CD14-positive monocyte (primary cell): Measurements from ENCODE around the gene TBC1D32. TPM values are rescaled to one million over a fixed set of nuclear protein-coding genes. Genes with fewer than 3 reads are reported as not detected.
"Not testable (repeated sequence)": the region's sequence is repeated elsewhere in the genome, so short reads cannot be mapped to it uniquely, and the experiment has no call there.

Source experiments
- DNase-seq, 3 donors: peaks; one replicate each; pipeline ENCODE4 v3.0.0-alpha.2; 2011 to 2022
- H2AFZ ChIP-seq: 2 replicates; pipeline ENCODE4 v1.6.0; 2012; ENCODE audit warnings: mild to moderate bottlenecking, low read depth, low read length, inconsistent platforms; ENCODE audit not compliant: insufficient read depth, poor library complexity, severe bottlenecking
- H3K27ac ChIP-seq, 2 donors: 1 replicate in 1 of 2; 2 replicates in 1 of 2; pipeline ENCODE4 v1.5.1; 2012 to 2013; ENCODE audit warnings: low read length in 2 of 2, control low read depth in 1 of 2, inconsistent platforms in 1 of 2, low read depth in 1 of 2, mild to moderate bottlenecking in 1 of 2
- H3K27me3 ChIP-seq, 2 donors: one replicate each; pipeline versions ENCODE4 v1.6.0 to v1.6.1; 2011 to 2013; ENCODE audit warnings: low read length in 2 of 2; ENCODE audit not compliant: control insufficient read depth in 2 of 2, insufficient read depth in 2 of 2
- H3K36me3 ChIP-seq, 2 donors: replicated peaks in 1 of 2; 1 replicate in 1 of 2; 2 replicates in 1 of 2; pipeline versions ENCODE4 v1.5.1 to v1.6.1; 2012 to 2013; ENCODE audit warnings: low read length in 2 of 2, control low read depth in 1 of 2, inconsistent platforms in 1 of 2, mild to moderate bottlenecking in 1 of 2; ENCODE audit not compliant: insufficient read depth in 2 of 2, control insufficient read depth in 1 of 2
- H3K4me1 ChIP-seq, 2 donors: 1 replicate in 1 of 2; 2 replicates in 1 of 2; pipeline versions ENCODE4 v1.5.1 to v1.6.1; 2012 to 2013; ENCODE audit warnings: low read length in 2 of 2, control low read depth in 1 of 2, inconsistent platforms in 1 of 2, mild to moderate bottlenecking in 1 of 2, moderate library complexity in 1 of 2; ENCODE audit not compliant: insufficient read depth in 2 of 2, control insufficient read depth in 1 of 2
- H3K4me2 ChIP-seq: replicated peaks from 2 replicates; pipeline ENCODE3; 2012; ENCODE audit warnings: low read length, moderate library complexity, mild to moderate bottlenecking; ENCODE audit not compliant: poor library complexity, severe bottlenecking; ENCODE audit errors: extremely low read depth
- H3K4me3 ChIP-seq, 3 experiments: fragments of 200-600 bp in 1 of 3; sonication (generic) in 1 of 3; replicated peaks in 1 of 3; 1 replicate in 2 of 3; 2 replicates in 1 of 3; pipeline ENCODE4 v1.5.1; 2011 to 2013; ENCODE audit warnings: low read length in 3 of 3, mild to moderate bottlenecking in 3 of 3, control low read depth in 2 of 3, low read depth in 2 of 3, inconsistent platforms in 1 of 3, moderate library complexity in 1 of 3
- H3K79me2 ChIP-seq: 2 replicates; pipeline ENCODE4 v1.6.0; 2012; ENCODE audit warnings: mild to moderate bottlenecking, control low read depth, inconsistent platforms, low read length, moderate library complexity; ENCODE audit not compliant: insufficient read depth
- H3K9ac ChIP-seq: 2 replicates; pipeline ENCODE4 v1.6.0; 2017; ENCODE audit warnings: low read length, mild to moderate bottlenecking; ENCODE audit not compliant: insufficient read depth, poor library complexity, severe bottlenecking
- H3K9me3 ChIP-seq, 2 donors: replicated peaks in 1 of 2; 1 replicate in 1 of 2; 2 replicates in 1 of 2; pipeline versions ENCODE4 v1.5.1 to v1.6.1; 2012 to 2013; ENCODE audit warnings: low read length in 2 of 2, control low read depth in 1 of 2; ENCODE audit not compliant: control insufficient read depth in 1 of 2, insufficient read depth in 1 of 2
- H4K20me1 ChIP-seq: 2 replicates; pipeline ENCODE4 v1.6.0; 2012; ENCODE audit warnings: mild to moderate bottlenecking, low read length, control low read depth, moderate library complexity; ENCODE audit not compliant: insufficient read depth
- H3K27ac Mint-ChIP-seq, 7 donors: one replicate each; pipeline ENCODE4 v1.8.0; 2020; ENCODE audit warnings: mild to moderate bottlenecking in 7 of 7, mixed read lengths in 7 of 7, moderate library complexity in 6 of 7, inconsistent platforms in 2 of 7
- H3K27me3 Mint-ChIP-seq, 3 donors: one replicate each; pipeline ENCODE4 v1.8.0; 2021 to 2022; ENCODE audit warnings: low read depth in 3 of 3, mild to moderate bottlenecking in 3 of 3, mixed read lengths in 3 of 3, moderate library complexity in 3 of 3, inconsistent platforms in 1 of 3
- H3K36me3 Mint-ChIP-seq, 2 donors: one replicate each; pipeline ENCODE4 v1.8.0; 2020; ENCODE audit warnings: mixed read lengths in 2 of 2, inconsistent platforms in 1 of 2, mild to moderate bottlenecking in 1 of 2
- H3K4me1 Mint-ChIP-seq: one replicate; pipeline ENCODE4 v1.8.0; 2020; ENCODE audit warnings: mild to moderate bottlenecking, mixed read lengths
- H3K4me3 Mint-ChIP-seq, 2 donors: one replicate each; pipeline ENCODE4 v1.8.0; 2020; ENCODE audit warnings: mild to moderate bottlenecking in 2 of 2, mixed read lengths in 2 of 2, moderate library complexity in 1 of 2
- H3K9me3 Mint-ChIP-seq, 7 donors: one replicate each; pipeline ENCODE4 v1.8.0; 2020 to 2022; ENCODE audit warnings: mixed read lengths in 7 of 7, mild to moderate bottlenecking in 6 of 7, moderate library complexity in 6 of 7, inconsistent platforms in 2 of 7
- CTCF ChIP-seq: fragments of 200-600 bp; IDR thresholded peaks from one replicate; pipeline ENCODE4 v1.8.0; 2022; ENCODE audit warnings: antibody characterized with exemption, mild to moderate bottlenecking
- WGBS: methylation state at CpG from one replicate; pipeline ENCODE4 v1.1.5; 2013; ENCODE audit warnings: missing lambda C conversion rate; ENCODE audit not compliant: insufficient coverage; 5-methylcytosine and 5-hydroxymethylcytosine counted together
- intact Hi-C, 2 donors: fragments of 100-400 bp; cut with micrococcal nuclease; formaldehyde crosslinking; loops; one replicate each; pipeline versions ENCODE4 v1.15.0 to v1.15.1; 2023
- polyA plus RNA-seq, 3 donors: library from polyadenylated mRNA; depleted of rRNA in 1 of 3; unstranded in 2 of 3; stranded (reverse) in 1 of 3; fragments of 300-500 nt in 2 of 3; fragments of >200 nt in 1 of 3; fragmentation: Illumina TruSeq in 2 of 3; gene quantifications; 1 replicate in 2 of 3; 2 replicates in 1 of 3; pipeline ENCODE4 v1.2.3, GENCODE V29; 2012 to 2021

TBC1D32 gene
- polyA plus RNA-seq, 3 donors = 0.23 to 0.64 TPM; not detected in 1

GRCh38 chr6:121201105-121201504 is 133.2 kb downstream of the TBC1D32 start:
- peaks cover 1 to 4% of the 10 kb centered on the region in 2 donors for H3K36me3 Mint-ChIP-seq
- TF ChIP-seq CTCF = no peak

GRCh38 chr6:121196042-121196441 is 138.2 kb downstream of the TBC1D32 start:
- H3K79me2 ChIP-seq, H3K36me3 Mint-ChIP-seq, H3K27ac ChIP-seq, H3K27me3 ChIP-seq, H2AFZ ChIP-seq, H3K9me3 ChIP-seq, H3K9ac ChIP-seq, H3K27me3 Mint-ChIP-seq, H3K4me3 ChIP-seq, H3K27ac Mint-ChIP-seq, intact Hi-C loops, H3K4me3 Mint-ChIP-seq, DNase-seq, H3K4me1 ChIP-seq, H3K4me2 ChIP-seq, H4K20me1 ChIP-seq, H3K36me3 ChIP-seq, H3K4me1 Mint-ChIP-seq: not testable (repeated sequence)
- 100% methylated on average over 1 of the region's 4 CpGs for WGBS
- peaks cover 2 to 17% (median 4%) of the 10 kb centered on the region in 7 donors for H3K9me3 Mint-ChIP-seq

More at GRCh38 chr6:121201105-121201504, 133.2 kb downstream of the TBC1D32 start:
- H3K4me2 ChIP-seq = no peak overlapping the region
- H3K27ac ChIP-seq = no peak overlapping the region
- no peak overlapping the region for H3K9ac ChIP-seq
- H2AFZ ChIP-seq = no peak overlapping the region
- Mint-ChIP-seq H3K27me3 (no peaks in the 10 kb centered on the region), H3K4me1 (peaks cover 2% of the 10 kb centered on the region), H3K4me3 (no peak overlapping the region), H3K9me3 (peaks cover 0 to 8% (median 2%) of the 10 kb centered on the region in 7 donors), H3K27ac (no peak overlapping the region)
- DNase-seq = no peak
- H3K9me3 ChIP-seq = no peaks in the 10 kb centered on the region
- H3K27me3 ChIP-seq = no peaks in the 10 kb centered on the region
- H3K36me3 ChIP-seq = no peaks in the 10 kb centered on the region
- H3K79me2 ChIP-seq = no peaks in the 10 kb centered on the region
- intact Hi-C loops = no loop called here
- H3K4me1 ChIP-seq = no peaks in the 10 kb centered on the region
- no peak overlapping the region for H3K4me3 ChIP-seq
- WGBS = no CpG with 5 or more reads among the region's 2 CpGs
- H4K20me1 ChIP-seq = no peaks in the 10 kb centered on the region
